Stimulated activated naive CD4-positive, alpha-beta T cell treated with Interleukin-2 at 50 U/mL for 16 hours (primary cell): ENCODE measurements around the gene SNRK.
"Not testable (repeated sequence)": the region's sequence is repeated elsewhere in the genome, so short reads cannot be mapped to it uniquely, and the experiment has no call there.

Experiments
- DNase-seq: peaks from one replicate; lab custom pipeline; 2025; lab: John Stamatoyannopoulos, UW

The SNRK gene

GRCh38 chr3:43346978-43347749, 60.8 kb downstream of the SNRK start:
- DNase-seq, result no peak

- DNase-seq, result no peak
These were observed 61.4 kb downstream of the SNRK start for GRCh38 chr3:43347774-43348173.

GRCh38 chr3:43348350-43348749, 62.0 kb downstream of the SNRK start:
- DNase-seq, result no peak

GRCh38 chr3:43348852-43349574, 62.7 kb downstream of the SNRK start:
- DNase-seq, result no peak

- no peak for DNase-seq
These were observed 63.4 kb downstream of the SNRK start for GRCh38 chr3:43349716-43350115.

GRCh38 chr3:43353393-43353792, 67.1 kb downstream of the SNRK start:
- DNase-seq, result no peak

- no peak for DNase-seq
These were observed 67.8 kb downstream of the SNRK start for GRCh38 chr3:43353923-43354670.

- DNase-seq, result not testable (repeated sequence)
These were observed 69.7 kb downstream of the SNRK start for GRCh38 chr3:43356033-43356432.

GRCh38 chr3:43361077-43361476, 74.7 kb downstream of the SNRK start:
- no peak for DNase-seq

- no peak for DNase-seq
These were observed 75.8 kb downstream of the SNRK start for GRCh38 chr3:43362183-43362582.

GRCh38 chr3:43362961-43363360, 76.6 kb downstream of the SNRK start:
- no peak for DNase-seq

- DNase-seq, result no peak
These were observed 77.4 kb downstream of the SNRK start for GRCh38 chr3:43363621-43364266.

- DNase-seq, result no peak
These were observed 78.2 kb downstream of the SNRK start for GRCh38 chr3:43364494-43364893.

GRCh38 chr3:43364926-43365325, 78.6 kb downstream of the SNRK start:
- DNase-seq, result no peak

GRCh38 chr3:43365601-43366305, 79.4 kb downstream of the SNRK start:
- DNase-seq, result no peak

GRCh38 chr3:43366481-43366880, 80.1 kb downstream of the SNRK start:
- no peak for DNase-seq

- no peak for DNase-seq
These were observed 80.5 kb downstream of the SNRK start for GRCh38 chr3:43366885-43367284.

- no peak for DNase-seq
These were observed 83.3 kb downstream of the SNRK start for GRCh38 chr3:43369404-43370292.

- DNase-seq, result no peak
These were observed 84.1 kb downstream of the SNRK start for GRCh38 chr3:43370293-43370980.

- no peak for DNase-seq
These were observed 85.2 kb downstream of the SNRK start for GRCh38 chr3:43371494-43371893.
